ENCODE data around the gene RAB11FIP5. TPM values are rescaled to one million over a fixed set of nuclear protein-coding genes. Genes with fewer than 3 reads are reported as not detected.
A peak's percentile ranks its signal among the peaks of the same experiment; 100 is the strongest.

Gene RAB11FIP5
- total and polyA plus RNA-seq, 9 of the 15 experiments (the other 6 are each of a cell fraction or from before 2014, with no cell fraction given) = 1.7 to 14.4 (median 6.4) TPM

GRCh38 chr2:73112913-73113854, at the start of gene RAB11FIP5 (continued):
- TF ChIP-seq ATF6 (CRISPR knock-in tag; IDR thresholded peaks at IDR 0.05) = 0 out of 2 replicates have a peak, but pooled peaks have one; percentile 44
- no peak for TF ChIP-seq ZNF431 (CRISPR knock-in tag; IDR thresholded peaks at IDR 0.05)
- peak; percentile 12 for TF ChIP-seq RBBP5 (IDR thresholded peaks at IDR 0.05; ENCODE audit: borderline replicate concordance, insufficient read depth, low read length, poor library complexity, severe bottlenecking)
- TF ChIP-seq ELK1 (CRISPR knock-in tag; IDR thresholded peaks at IDR 0.05) = no peak
- no peak for TF ChIP-seq SMARCB1 (IDR thresholded peaks at IDR 0.05; ENCODE audit: insufficient read length, low read depth)
- no peak for TF ChIP-seq ETV6 (IDR thresholded peaks at IDR 0.05; ENCODE audit: borderline replicate concordance in 1 of 2, low read depth in 2 of 2, low read length in 1 of 2)
- TF ChIP-seq ETV6 (CRISPR knock-in tag; IDR thresholded peaks at IDR 0.05; ENCODE audit: borderline replicate concordance) = no peak
- no peak for TF ChIP-seq STAG1 (CRISPR knock-in tag; IDR thresholded peaks at IDR 0.05; ENCODE audit: borderline replicate concordance)
- TF ChIP-seq CTBP1 (IDR thresholded peaks at IDR 0.05; ENCODE audit: borderline replicate concordance) = peak; percentile 46
- TF ChIP-seq RAD51 (IDR thresholded peaks at IDR 0.05; ENCODE audit: borderline replicate concordance, low read depth) = peak; percentile 70
- no peak; the same call in 1 of the 2 replicates for TF ChIP-seq ZFX (CRISPR knock-in tag; IDR thresholded peaks at IDR 0.05)
- 0 out of 2 replicates have a peak, but pooled peaks have one; percentile 29 for TF ChIP-seq ZNF232 (CRISPR knock-in tag; IDR thresholded peaks at IDR 0.05)
- peak; percentile 59 to 79 for TF ChIP-seq E2F6 (IDR thresholded peaks at IDR 0.05; ENCODE audit: borderline replicate concordance in 1 of 2, extremely low read depth in 1 of 2, insufficient read depth in 1 of 2, insufficient read length in 1 of 2, low read depth in 1 of 2, low read length in 1 of 2, poor library complexity in 1 of 2, severe bottlenecking in 1 of 2)
- TF ChIP-seq MLLT1 (IDR thresholded peaks at IDR 0.05) = peak in 1 of 2 experiments; percentile 51; a peak in 1 of 4 replicates
- TF ChIP-seq SIX5 (IDR thresholded peaks at IDR 0.05; ENCODE audit: borderline replicate concordance in 1 of 2, insufficient read depth in 1 of 2, low read depth in 1 of 2, low read length in 2 of 2) = no peak
- peak in 1 of 2 experiments; percentile 61; a peak in 1 of 4 replicates for TF ChIP-seq MNT (conservative IDR thresholded peaks at IDR 0.05)
